Measurements from ENCODE around the gene ACAD10. TPM values are rescaled to one million over a fixed set of nuclear protein-coding genes. Genes with fewer than 3 reads are reported as not detected.

Gene ACAD10
- total RNA-seq, 1 donor from 2014 or later, result 24.2 TPM

- no peaks in the 10 kb centered on the region for H3K27me3 Mint-ChIP-seq (ENCODE audit: insufficient read depth)
- no peak overlapping the region for H3K4me3 Mint-ChIP-seq
- no peaks in the 10 kb centered on the region for H3K4me1 Mint-ChIP-seq (ENCODE audit: low read depth)
- H3K9me3 Mint-ChIP-seq, result no peaks in the 10 kb centered on the region
- no peak overlapping the region for H3K27ac Mint-ChIP-seq
- no peak for DNase-seq (ENCODE audit: low spot score)
- intact Hi-C loops (cut with micrococcal nuclease), result no loop called here
- peaks cover 4% of the 10 kb centered on the region for H3K36me3 Mint-ChIP-seq (ENCODE audit: low read depth)
These were observed 55.5 kb downstream of the ACAD10 start for GRCh38 chr12:111741235-111741812.

DNA sequence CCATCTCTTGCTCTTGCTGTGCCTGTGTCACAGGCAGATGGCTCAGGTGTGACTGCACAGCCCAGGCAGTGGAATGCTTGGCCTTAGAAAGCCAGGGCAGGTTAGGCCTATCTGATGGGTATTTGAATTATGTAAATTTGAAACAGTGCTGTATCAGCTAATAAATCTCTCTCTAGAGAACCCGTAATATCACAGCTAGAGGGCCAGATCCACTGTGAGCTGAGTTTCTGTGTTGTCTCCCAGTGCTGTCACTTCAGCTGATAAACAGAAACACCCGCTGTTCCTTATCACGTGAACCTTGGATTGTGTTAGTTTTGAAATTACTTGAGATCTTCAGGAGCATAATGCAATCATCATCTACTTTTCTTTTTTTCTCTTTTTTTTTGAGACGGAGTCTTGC, 59.4 kb downstream of the ACAD10 start:
- Mint-ChIP-seq H3K36me3 (ENCODE audit: low read depth) (peaks cover 4% of the 10 kb centered on the region), H3K27ac (no peak overlapping the region), H3K4me3 (no peak overlapping the region), H3K9me3 (no peaks in the 10 kb centered on the region), H3K4me1 (ENCODE audit: low read depth) (no peaks in the 10 kb centered on the region), H3K27me3 (ENCODE audit: insufficient read depth) (no peaks in the 10 kb centered on the region)
- no peak for DNase-seq (ENCODE audit: low spot score)
- intact Hi-C loops (cut with micrococcal nuclease), result no loop called here

DNA sequence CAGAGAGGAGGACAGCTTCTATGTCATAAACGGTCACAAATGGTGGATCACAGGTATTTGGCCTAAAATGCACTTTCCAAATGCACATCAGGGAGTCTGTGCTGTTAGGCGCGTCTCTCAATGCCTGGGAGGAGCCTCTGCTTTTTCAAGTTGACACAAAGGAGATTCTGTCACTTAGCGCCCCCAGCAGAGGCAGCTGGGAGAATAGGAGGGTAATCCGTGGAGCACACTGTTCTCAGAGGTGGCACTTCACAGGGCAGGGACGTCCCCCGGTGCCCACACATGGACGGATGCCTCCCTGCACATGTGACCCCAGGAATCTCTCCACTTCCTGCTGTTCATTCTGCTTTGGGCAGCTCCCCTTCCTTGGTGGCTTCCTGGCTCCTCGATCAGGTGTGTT, 61.5 kb downstream of the ACAD10 start:
- Mint-ChIP-seq H3K9me3 (no peaks in the 10 kb centered on the region), H3K36me3 (ENCODE audit: low read depth) (peaks cover 4% of the 10 kb centered on the region), H3K4me3 (no peak overlapping the region), H3K4me1 (ENCODE audit: low read depth) (no peaks in the 10 kb centered on the region), H3K27me3 (ENCODE audit: insufficient read depth) (no peaks in the 10 kb centered on the region), H3K27ac (no peak overlapping the region)
- no peak for DNase-seq (ENCODE audit: low spot score)
- intact Hi-C loops (cut with micrococcal nuclease), result no loop called here

GRCh38 chr12:111748151-111748672, 62.4 kb downstream of the ACAD10 start:
- Mint-ChIP-seq H3K9me3 (no peaks in the 10 kb centered on the region), H3K36me3 (ENCODE audit: low read depth) (peaks cover 4% of the 10 kb centered on the region), H3K27ac (no peak overlapping the region), H3K4me1 (ENCODE audit: low read depth) (no peaks in the 10 kb centered on the region), H3K4me3 (no peak overlapping the region), H3K27me3 (ENCODE audit: insufficient read depth) (no peaks in the 10 kb centered on the region)
- DNase-seq (ENCODE audit: low spot score), result no peak
- intact Hi-C loops (cut with micrococcal nuclease), result no loop called here

- DNase-seq (ENCODE audit: low spot score), result no peak
- intact Hi-C loops (cut with micrococcal nuclease), result no loop called here
- Mint-ChIP-seq H3K9me3 (no peaks in the 10 kb centered on the region), H3K27me3 (ENCODE audit: insufficient read depth) (no peaks in the 10 kb centered on the region), H3K36me3 (ENCODE audit: low read depth) (peaks cover 4% of the 10 kb centered on the region), H3K4me3 (no peak overlapping the region), H3K4me1 (ENCODE audit: low read depth) (no peaks in the 10 kb centered on the region), H3K27ac (no peak overlapping the region)
These were observed 63.0 kb downstream of the ACAD10 start for GRCh38 chr12:111748867-111749266.

DNA sequence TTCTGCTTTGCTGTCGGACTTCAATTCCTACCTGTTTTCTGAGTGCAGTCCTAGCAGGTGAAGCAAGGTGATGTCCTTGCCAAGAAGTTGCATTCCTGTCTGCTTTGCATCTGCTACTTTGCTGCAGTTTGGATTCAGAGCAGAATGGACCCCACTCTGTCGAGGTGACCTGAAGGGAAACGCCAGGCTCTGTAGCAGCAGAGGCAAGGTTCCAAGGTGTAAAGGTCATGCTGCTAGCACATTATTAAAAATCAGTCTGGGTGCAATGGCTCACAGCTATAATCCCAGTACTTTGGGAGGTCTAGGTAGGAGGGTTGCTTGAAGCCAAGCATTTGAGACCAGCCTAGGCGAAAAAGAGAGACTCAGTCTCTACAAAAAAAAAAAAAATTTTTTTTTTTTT, 63.5 kb downstream of the ACAD10 start:
- H3K9me3 Mint-ChIP-seq, result no peaks in the 10 kb centered on the region
- no peak overlapping the region for H3K4me3 Mint-ChIP-seq
- H3K36me3 Mint-ChIP-seq (ENCODE audit: low read depth), result peaks cover 4% of the 10 kb centered on the region
- H3K27me3 Mint-ChIP-seq (ENCODE audit: insufficient read depth), result no peaks in the 10 kb centered on the region
- intact Hi-C loops (cut with micrococcal nuclease), result no loop called here
- no peak overlapping the region for H3K27ac Mint-ChIP-seq
- no peak for DNase-seq (ENCODE audit: low spot score)
- H3K4me1 Mint-ChIP-seq (ENCODE audit: low read depth), result no peaks in the 10 kb centered on the region

- no peaks in the 10 kb centered on the region for H3K36me3 Mint-ChIP-seq (ENCODE audit: low read depth)
- no peak overlapping the region for H3K4me3 Mint-ChIP-seq
- intact Hi-C loops (cut with micrococcal nuclease), result loop anchor here (1.0 kb wide), 1 partner anchor 60 kb away; no protein-coding TSS in a partner anchor
- H3K9me3 Mint-ChIP-seq, result no peaks in the 10 kb centered on the region
- DNase-seq (ENCODE audit: low spot score), result no peak
- H3K4me1 Mint-ChIP-seq (ENCODE audit: low read depth), result peaks cover 8% of the 10 kb centered on the region
- no peaks in the 10 kb centered on the region for H3K27me3 Mint-ChIP-seq (ENCODE audit: insufficient read depth)
- no peak overlapping the region for H3K27ac Mint-ChIP-seq
These were observed 67.5 kb downstream of the ACAD10 start for GRCh38 chr12:111753144-111753881.

DNA sequence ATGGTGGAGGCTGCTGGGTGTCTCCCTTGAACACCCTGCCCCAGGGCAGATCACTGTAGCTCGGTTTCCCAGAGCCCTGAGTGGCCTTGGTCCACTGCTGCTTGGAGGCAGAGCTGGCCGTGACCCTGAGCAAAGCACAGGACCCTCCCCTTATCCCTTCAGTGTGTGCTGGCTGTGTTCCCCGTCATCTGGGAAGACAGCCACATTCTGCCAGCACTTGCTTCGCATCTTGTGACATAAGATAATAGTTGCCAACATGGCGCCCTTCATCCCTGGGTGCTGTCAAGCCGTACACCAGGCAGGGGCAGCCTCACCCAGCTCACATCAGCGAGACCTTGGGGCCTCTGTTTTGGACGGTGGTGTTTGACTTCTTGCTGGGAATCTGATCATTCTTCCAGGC, 68.8 kb downstream of the ACAD10 start:
- intact Hi-C loops (cut with micrococcal nuclease), result no loop called here
- no peaks in the 10 kb centered on the region for H3K36me3 Mint-ChIP-seq (ENCODE audit: low read depth)

DNA sequence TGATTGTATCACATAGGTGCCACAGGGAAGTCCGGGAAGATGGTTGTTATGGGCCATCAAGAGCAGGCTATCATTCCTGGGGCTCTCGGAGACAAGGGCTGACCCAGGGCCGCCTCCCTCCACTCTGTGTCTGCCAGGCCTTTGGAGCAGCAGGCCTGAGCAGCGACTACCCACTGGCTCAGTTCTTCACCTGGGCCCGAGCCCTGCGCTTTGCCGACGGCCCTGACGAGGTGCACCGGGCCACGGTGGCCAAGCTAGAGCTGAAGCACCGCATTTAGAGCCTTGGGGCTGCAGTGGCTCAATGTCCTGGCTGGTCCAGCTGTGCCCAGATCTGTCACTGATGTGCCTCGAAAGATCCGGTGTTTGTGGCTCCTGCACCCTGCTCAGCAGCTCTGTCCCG, 70.3 kb downstream of the ACAD10 start:
- no peak for DNase-seq (ENCODE audit: low spot score)
- intact Hi-C loops (cut with micrococcal nuclease), result no loop called here
- no peaks in the 10 kb centered on the region for H3K9me3 Mint-ChIP-seq
- H3K27me3 Mint-ChIP-seq (ENCODE audit: insufficient read depth), result peaks cover 4% of the 10 kb centered on the region
- no peaks in the 10 kb centered on the region for H3K36me3 Mint-ChIP-seq (ENCODE audit: low read depth)
- H3K27ac Mint-ChIP-seq, result no peak overlapping the region
- peaks cover 12% of the 10 kb centered on the region for H3K4me1 Mint-ChIP-seq (ENCODE audit: low read depth)
- H3K4me3 Mint-ChIP-seq, result no peak overlapping the region

More for the DNA sequence above, 68.8 kb downstream of the ACAD10 start:
- Mint-ChIP-seq H3K27me3 (ENCODE audit: insufficient read depth) (no peaks in the 10 kb centered on the region), H3K9me3 (no peaks in the 10 kb centered on the region), H3K4me1 (ENCODE audit: low read depth) (peaks cover 12% of the 10 kb centered on the region), H3K27ac (no peak overlapping the region), H3K4me3 (no peak overlapping the region)
- no peak for DNase-seq (ENCODE audit: low spot score)

DNA sequence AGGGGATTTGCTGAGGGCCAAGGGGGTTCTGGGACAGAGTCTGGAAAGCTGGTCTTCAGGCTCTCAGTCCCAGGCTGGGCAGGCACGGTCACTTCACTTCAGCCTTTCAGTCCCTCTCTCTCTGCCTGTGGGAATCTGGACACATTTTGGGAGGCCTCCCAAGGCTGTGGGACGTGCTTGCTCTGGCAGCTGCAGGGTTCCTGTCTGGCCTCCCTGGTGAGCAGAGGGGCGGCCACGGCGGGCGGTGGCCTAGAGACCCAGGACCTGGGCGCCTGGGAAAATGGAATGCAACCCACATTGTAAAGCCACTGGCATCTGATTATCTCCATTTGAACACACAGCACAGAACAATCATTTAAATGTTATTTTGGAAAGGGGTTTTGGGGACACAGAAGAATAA, 70.8 kb downstream of the ACAD10 start:
- no peak overlapping the region for H3K27ac Mint-ChIP-seq
- H3K4me1 Mint-ChIP-seq (ENCODE audit: low read depth), result peaks cover 12% of the 10 kb centered on the region
- H3K4me3 Mint-ChIP-seq, result no peak overlapping the region

DNA sequence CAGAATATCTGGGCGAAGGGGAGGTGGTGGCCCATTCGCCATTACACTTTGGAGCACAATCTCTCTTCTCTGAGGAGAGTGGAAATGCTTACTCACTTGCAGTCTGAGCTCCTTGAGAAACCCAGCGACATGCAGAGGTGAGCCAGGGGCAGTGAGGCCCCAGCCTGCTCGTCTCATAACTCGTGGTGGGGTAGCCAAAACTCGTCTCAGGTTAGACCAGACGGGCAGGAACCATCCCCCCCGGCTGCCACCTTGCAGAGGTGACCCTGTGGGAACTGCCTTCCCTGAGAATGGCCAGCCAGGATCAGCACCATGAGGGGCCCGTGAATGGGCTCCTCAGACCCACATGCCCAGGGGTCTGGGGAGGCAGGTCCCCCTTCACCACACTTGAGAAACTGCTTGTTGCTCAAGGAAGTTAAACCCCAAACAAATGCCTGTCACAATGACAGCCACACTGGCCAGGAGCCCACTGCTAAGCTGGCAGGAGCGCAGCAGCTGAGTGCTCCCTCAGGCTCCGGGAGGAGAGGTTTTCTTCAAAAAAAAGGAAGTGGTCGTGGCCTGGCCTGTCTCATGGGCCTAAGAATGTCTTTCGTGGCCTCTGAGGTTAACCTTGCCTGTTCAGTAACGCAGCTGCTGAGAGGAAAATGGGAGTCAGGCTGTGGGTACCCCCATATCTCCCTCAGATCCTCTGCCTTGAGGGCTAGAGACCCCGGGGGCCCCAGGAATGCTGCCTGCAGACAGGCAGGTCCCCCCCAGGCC, 71.7 kb downstream of the ACAD10 start:
- peaks cover 12% of the 10 kb centered on the region for H3K4me1 Mint-ChIP-seq (ENCODE audit: low read depth)
- H3K36me3 Mint-ChIP-seq (ENCODE audit: low read depth), result no peaks in the 10 kb centered on the region
- H3K27me3 Mint-ChIP-seq (ENCODE audit: insufficient read depth), result peaks cover 4% of the 10 kb centered on the region
- H3K4me3 Mint-ChIP-seq, result no peak overlapping the region
- intact Hi-C loops (cut with micrococcal nuclease), result no loop called here
- no peaks in the 10 kb centered on the region for H3K9me3 Mint-ChIP-seq
- H3K27ac Mint-ChIP-seq, result no peak overlapping the region
- no peak for DNase-seq (ENCODE audit: low spot score)

More for the DNA sequence above, 70.8 kb downstream of the ACAD10 start:
- intact Hi-C loops (cut with micrococcal nuclease), result no loop called here
- DNase-seq (ENCODE audit: low spot score), result no peak
- Mint-ChIP-seq H3K27me3 (ENCODE audit: insufficient read depth) (peaks cover 4% of the 10 kb centered on the region), H3K36me3 (ENCODE audit: low read depth) (no peaks in the 10 kb centered on the region), H3K9me3 (no peaks in the 10 kb centered on the region)

DNA sequence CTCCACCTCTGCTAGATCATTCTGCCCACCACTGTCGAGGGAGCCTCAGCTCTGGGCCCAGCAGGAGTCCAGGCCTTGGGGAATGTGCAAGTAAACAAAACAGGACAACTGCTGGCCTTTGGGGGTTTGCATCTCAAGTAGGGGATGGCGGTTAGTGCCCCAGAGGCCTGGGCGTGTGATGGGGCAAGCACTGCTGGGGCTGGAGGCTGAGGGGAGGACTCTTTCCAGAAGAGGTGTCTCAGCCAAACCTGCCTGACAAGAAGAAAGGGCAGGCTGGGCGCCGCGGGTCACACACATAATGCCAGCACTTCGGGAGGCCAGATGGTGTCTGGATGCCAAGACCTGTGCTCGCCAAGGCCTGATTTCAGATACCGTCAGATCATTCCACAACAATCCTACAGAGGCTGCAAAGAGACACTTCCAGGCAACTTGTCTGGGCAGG, 72.3 kb downstream of the ACAD10 start:
- no peak for DNase-seq (ENCODE audit: low spot score)
- Mint-ChIP-seq H3K4me3 (no peak overlapping the region), H3K27me3 (ENCODE audit: insufficient read depth) (peaks cover 9% of the 10 kb centered on the region), H3K27ac (no peak overlapping the region), H3K4me1 (ENCODE audit: low read depth) (peaks cover 12% of the 10 kb centered on the region), H3K36me3 (ENCODE audit: low read depth) (no peaks in the 10 kb centered on the region), H3K9me3 (no peaks in the 10 kb centered on the region)
- intact Hi-C loops (cut with micrococcal nuclease), result no loop called here

GRCh38 chr12:111759271-111759670, 73.4 kb downstream of the ACAD10 start:
- Mint-ChIP-seq H3K9me3 (no peaks in the 10 kb centered on the region), H3K27ac (no peak overlapping the region), H3K27me3 (ENCODE audit: insufficient read depth) (peaks cover 16% of the 10 kb centered on the region), H3K4me1 (ENCODE audit: low read depth) (peaks cover 12% of the 10 kb centered on the region), H3K36me3 (ENCODE audit: low read depth) (no peaks in the 10 kb centered on the region), H3K4me3 (no peak overlapping the region)
- intact Hi-C loops (cut with micrococcal nuclease), result no loop called here
- no peak for DNase-seq (ENCODE audit: low spot score)

All from activated T-helper 1 cell treated with anti-CD3 and anti-CD28 coated beads, Interleukin-12 subunit alpha, Interleukin-12 subunit beta, Interleukin-2, Interleukin-4 antibody, amounts not matched to agents 30 ng/mL and 10 ng/mL and 1 ng/mL, durations not matched to agents 14 hours and 24 hours and 36 hours (primary cell).